ENCODE measurements around the gene PITPNM2. TPM values are rescaled to one million over a fixed set of nuclear protein-coding genes. Genes with fewer than 3 reads are reported as not detected.

PITPNM2 gene
- total RNA-seq, 1 donor from 2014 or later, result 15.5 TPM

DNA sequence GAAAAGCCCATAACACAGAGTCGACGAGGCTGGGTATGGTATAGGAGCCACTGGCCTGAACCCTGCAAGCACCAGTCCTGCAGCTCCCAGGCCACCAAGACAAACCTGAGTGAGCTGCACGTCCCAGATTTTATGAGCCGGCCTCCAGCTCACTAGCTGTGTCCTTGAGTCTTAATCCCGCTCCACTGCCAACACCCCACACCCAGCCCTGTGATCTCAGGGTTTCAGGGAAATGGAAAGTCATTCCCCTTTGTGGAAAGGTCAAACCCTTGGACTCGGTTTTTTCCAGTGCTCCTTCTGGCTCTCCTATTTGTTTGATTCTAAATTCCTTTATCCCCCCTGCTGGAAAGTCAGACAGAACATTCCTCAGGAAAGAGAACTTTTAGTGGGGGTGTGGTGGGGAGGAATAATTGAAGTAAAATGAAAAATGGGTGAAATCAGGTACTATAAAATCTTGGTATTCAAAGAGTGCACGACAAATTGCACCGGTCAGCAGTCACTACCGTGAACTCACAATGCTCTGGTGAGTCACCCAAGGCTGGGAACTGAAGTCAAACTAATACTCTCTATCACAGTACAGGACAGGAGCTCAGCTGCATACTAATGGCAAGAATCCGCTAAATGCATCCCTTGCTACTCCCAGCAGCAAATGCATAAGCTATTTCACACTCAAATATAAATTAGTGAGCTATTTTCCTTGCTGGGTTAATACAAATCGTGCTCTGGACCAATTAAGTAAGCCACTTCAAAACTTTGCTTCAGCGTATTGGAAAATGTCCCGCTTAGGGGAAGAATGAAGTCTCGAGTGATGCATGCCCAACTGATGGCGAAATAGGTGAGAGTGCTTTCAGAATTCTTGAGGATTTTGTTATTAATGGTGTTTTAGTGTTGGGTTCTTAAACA, 9.0 kb downstream of the PITPNM2 start:
- Mint-ChIP-seq H3K27me3 (ENCODE audit: low read depth) (peaks cover 2% of the 10 kb centered on the region), H3K4me1 (ENCODE audit: low read depth) (peaks cover 7% of the 10 kb centered on the region), H3K27ac (no peak overlapping the region), H3K36me3 (ENCODE audit: low read depth) (no peaks in the 10 kb centered on the region), H3K9me3 (no peaks in the 10 kb centered on the region), H3K4me3 (ENCODE audit: low read depth) (no peak overlapping the region)
- no peak for DNase-seq (ENCODE audit: low spot score)
- intact Hi-C loops (cut with micrococcal nuclease), result no loop called here

DNA sequence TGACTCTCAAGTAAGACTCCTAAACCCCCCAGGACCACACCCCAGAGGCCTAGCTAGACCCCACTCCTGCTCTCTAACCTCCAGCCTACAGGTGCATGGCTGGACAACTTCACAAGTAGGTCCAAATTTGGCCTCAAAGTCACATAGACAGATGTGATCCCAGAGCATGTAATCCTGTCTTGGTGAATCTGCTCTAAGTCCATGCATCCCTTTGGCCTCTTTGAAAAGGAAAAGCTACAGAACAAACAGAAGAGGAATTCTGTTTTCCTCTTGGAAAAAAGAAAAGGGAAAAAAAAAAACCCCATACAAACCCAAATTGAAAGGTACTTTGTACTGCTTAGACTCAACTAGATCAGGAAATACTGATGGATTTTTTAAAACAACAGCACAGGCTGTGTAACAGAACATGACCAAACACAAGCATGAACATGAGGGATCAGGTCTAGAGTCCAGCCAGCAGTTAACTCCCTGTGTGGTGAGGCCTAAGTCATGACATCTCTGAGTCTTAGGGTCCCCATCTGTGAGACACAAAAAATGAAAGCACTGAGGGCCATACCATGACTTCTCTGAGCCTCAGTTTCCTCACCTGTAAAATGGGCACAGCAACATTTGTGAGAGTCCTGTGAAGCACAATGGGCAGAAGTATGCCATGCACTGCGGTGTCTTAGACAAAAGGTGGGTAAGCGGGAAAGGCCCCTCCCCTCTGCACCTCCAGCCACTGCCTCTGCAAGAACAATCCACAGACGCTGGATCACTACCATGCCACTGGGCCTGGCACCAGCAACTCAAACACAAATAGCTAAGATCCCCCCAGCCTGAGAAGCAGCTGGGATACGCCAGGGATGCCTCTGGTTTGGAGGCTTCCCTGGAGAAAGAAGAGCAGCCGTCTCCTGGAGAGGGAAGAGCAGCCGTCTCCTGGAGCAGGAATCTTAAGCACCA, 9.9 kb downstream of the PITPNM2 start:
- H3K4me3 Mint-ChIP-seq (ENCODE audit: low read depth), result no peak overlapping the region
- intact Hi-C loops (cut with micrococcal nuclease), result loop anchor here (1.0 kb wide), 1 partner anchor 8 kb away; no protein-coding TSS in a partner anchor
- H3K27ac Mint-ChIP-seq, result no peak overlapping the region
- H3K36me3 Mint-ChIP-seq (ENCODE audit: low read depth), result no peaks in the 10 kb centered on the region
- peaks cover 2% of the 10 kb centered on the region for H3K27me3 Mint-ChIP-seq (ENCODE audit: low read depth)
- H3K4me1 Mint-ChIP-seq (ENCODE audit: low read depth), result peaks cover 7% of the 10 kb centered on the region
- no peaks in the 10 kb centered on the region for H3K9me3 Mint-ChIP-seq
- DNase-seq (ENCODE audit: low spot score), result no peak

DNA sequence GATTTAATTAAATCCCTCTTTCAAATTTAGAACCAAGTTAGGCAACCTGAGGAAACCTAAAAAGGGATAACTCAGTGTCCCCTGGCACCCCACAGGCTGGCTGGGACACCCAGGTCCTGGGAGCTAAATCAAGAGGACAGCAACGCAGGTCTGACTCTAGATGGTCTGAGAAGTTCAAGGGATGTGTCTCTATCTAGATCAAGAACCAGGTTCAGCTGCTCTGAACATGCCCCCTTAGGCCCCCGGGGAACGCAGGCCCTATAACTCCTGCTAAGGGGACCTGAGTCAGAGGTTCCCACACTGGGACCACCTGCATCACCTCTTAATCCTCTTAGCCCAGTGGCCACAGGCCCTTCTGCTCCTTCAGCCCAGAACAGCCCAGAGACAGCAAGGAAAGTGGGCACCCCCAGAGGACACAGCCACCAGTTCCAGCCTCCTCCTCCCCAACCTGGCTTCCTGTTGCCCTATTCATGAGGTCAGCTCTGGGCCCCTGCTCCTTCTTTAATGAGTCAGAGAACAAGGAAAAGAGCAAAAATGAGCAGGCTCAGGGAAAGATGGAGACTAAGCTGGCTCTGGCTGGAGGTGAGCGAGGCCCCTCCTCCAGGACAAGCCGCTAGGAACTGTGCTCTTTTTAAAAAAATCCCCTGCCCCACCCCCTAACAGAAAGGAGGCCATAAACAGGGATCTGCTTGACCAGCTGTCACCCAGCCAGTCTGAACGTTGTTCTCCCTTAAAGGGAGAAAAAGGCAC, 10.8 kb downstream of the PITPNM2 start:
- intact Hi-C loops (cut with micrococcal nuclease), result loop anchor here (1.0 kb wide), 1 partner anchor 9 kb away; no protein-coding TSS in a partner anchor
- Mint-ChIP-seq H3K27me3 (ENCODE audit: low read depth) (no peaks in the 10 kb centered on the region), H3K27ac (no peak overlapping the region), H3K4me1 (ENCODE audit: low read depth) (peaks cover 9% of the 10 kb centered on the region), H3K9me3 (no peaks in the 10 kb centered on the region), H3K4me3 (ENCODE audit: low read depth) (no peak overlapping the region), H3K36me3 (ENCODE audit: low read depth) (peaks cover 4% of the 10 kb centered on the region)
- DNase-seq (ENCODE audit: low spot score), result no peak

DNA sequence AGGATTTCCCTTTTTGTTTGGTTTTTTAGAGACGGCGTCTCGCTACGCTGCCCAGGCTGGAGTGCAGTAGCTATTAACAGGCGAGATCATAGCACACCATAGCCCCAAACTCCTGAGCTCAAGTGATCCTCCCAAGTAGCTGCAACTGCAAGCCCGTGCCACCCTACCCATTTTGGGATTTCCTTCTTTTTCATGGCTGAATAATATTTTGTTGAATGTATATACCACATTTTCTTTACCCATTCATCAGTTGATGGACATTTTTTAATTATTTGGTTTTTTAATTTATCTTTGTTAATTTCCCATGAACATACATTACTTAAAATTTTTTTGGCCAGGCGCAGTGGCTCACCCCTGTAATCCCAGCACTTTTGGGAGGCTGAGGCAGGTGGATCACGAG, 15.2 kb downstream of the PITPNM2 start:
- Mint-ChIP-seq H3K9me3 (no peaks in the 10 kb centered on the region), H3K36me3 (ENCODE audit: low read depth) (peaks cover 4% of the 10 kb centered on the region), H3K4me1 (ENCODE audit: low read depth) (peaks cover 24% of the 10 kb centered on the region), H3K27me3 (ENCODE audit: low read depth) (no peaks in the 10 kb centered on the region), H3K4me3 (ENCODE audit: low read depth) (no peak overlapping the region), H3K27ac (no peak overlapping the region)
- intact Hi-C loops (cut with micrococcal nuclease), result no loop called here
- no peak for DNase-seq (ENCODE audit: low spot score)

DNA sequence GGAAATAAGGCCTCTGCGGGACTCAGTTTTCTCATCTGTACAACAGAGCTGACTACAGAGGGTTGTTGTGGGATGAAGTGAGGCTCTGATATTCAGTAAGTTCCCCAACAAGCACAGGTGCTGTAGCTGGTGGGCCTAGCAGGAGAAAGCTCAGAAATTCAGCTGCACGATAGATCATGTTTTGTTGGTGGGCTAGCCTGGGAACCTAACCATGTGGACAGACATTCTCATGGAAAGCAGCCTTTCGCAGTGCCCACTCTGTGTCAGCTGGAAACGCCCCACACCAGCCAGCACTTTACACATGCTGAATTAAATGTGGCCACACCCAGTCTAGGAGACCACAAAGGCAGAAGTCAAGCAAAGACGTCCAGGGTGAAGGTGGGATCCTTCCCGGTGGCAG, 16.1 kb downstream of the PITPNM2 start:
- DNase-seq (ENCODE audit: low spot score), result no peak
- Mint-ChIP-seq H3K4me1 (ENCODE audit: low read depth) (peaks cover 22% of the 10 kb centered on the region), H3K36me3 (ENCODE audit: low read depth) (peaks cover 4% of the 10 kb centered on the region), H3K9me3 (no peaks in the 10 kb centered on the region), H3K27ac (no peak overlapping the region), H3K4me3 (ENCODE audit: low read depth) (no peak overlapping the region), H3K27me3 (ENCODE audit: low read depth) (no peaks in the 10 kb centered on the region)
- intact Hi-C loops (cut with micrococcal nuclease), result no loop called here

DNA sequence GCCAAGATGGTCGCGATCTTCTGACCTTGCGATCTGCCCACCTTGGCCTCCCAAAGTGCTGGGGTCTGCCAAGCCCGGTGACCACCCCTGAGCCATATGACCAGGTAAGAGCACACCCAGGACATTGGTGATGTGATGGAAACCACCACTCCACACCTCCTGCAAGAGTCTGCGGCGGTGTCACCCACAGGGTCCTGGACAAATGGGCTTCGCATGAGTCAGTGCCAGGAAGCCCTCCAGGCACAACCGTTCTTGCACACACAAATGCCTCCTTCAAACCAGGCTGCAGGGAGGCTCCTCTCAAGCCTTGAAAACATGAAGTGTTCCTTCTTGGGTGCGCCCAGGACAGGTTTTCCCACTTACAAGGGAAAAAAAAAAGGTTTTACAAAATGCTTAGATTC, 16.6 kb downstream of the PITPNM2 start:
- Mint-ChIP-seq H3K27me3 (ENCODE audit: low read depth) (no peaks in the 10 kb centered on the region), H3K4me3 (ENCODE audit: low read depth) (no peak overlapping the region), H3K4me1 (ENCODE audit: low read depth) (peaks cover 17% of the 10 kb centered on the region), H3K9me3 (no peaks in the 10 kb centered on the region), H3K27ac (no peak overlapping the region), H3K36me3 (ENCODE audit: low read depth) (peaks cover 4% of the 10 kb centered on the region)
- intact Hi-C loops (cut with micrococcal nuclease), result no loop called here
- no peak for DNase-seq (ENCODE audit: low spot score)

DNA sequence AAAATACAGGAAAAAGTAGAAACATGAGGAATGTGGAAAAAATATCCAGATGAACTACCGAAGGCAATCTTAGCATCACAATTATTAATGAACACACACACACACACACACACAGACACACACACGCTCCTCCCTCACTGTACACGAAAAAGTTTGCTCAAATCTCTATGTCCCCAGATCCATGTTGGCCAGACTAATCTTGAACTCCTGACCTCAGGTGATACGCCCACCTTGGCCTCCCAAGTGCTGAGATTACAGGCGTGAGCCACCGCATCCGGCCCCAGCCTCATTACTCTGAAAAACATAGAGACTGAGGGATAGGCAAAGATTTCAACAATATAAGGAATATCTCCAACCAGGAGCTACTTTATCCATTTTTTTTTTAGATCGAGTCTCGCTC, 17.2 kb downstream of the PITPNM2 start:
- intact Hi-C loops (cut with micrococcal nuclease), result no loop called here
- peaks cover 4% of the 10 kb centered on the region for H3K36me3 Mint-ChIP-seq (ENCODE audit: low read depth)
- DNase-seq (ENCODE audit: low spot score), result no peak
- H3K4me3 Mint-ChIP-seq (ENCODE audit: low read depth), result no peak overlapping the region
- no peak overlapping the region for H3K27ac Mint-ChIP-seq
- H3K27me3 Mint-ChIP-seq (ENCODE audit: low read depth), result no peaks in the 10 kb centered on the region
- H3K4me1 Mint-ChIP-seq (ENCODE audit: low read depth), result peaks cover 17% of the 10 kb centered on the region
- H3K9me3 Mint-ChIP-seq, result no peaks in the 10 kb centered on the region

DNA sequence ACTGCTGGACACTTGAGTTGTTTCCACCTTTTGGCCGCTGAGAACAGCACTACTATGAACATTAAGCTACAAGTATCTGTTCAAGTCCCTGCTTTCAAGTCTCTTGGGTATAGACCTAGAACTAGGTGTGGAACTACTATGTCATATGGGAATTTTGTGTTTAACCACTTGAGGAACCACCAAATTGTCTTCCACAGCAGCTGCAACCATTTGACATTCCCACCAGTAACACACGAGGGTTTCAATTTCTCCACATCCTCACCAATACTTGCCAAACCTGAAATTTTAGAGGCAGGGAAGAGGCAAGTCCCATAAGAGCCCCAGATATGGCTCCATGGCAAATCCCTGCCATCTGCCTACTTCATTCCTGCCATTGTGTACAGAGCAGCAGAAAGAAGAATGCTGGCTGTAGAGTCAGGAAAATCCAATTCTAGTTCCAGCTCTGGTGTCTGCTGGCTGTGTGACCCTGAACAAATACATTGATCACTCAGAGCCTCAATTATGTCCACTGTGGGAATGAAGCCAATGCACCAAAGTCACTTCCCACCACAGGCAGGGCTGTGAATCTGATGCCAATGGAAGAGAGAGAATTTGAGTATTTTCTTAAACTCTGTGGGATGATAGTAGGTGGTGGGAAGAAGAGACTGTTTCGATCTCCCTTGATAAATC, 17.8 kb downstream of the PITPNM2 start:
- Mint-ChIP-seq H3K4me1 (ENCODE audit: low read depth) (peaks cover 17% of the 10 kb centered on the region), H3K27ac (no peak overlapping the region), H3K4me3 (ENCODE audit: low read depth) (no peak overlapping the region), H3K9me3 (no peaks in the 10 kb centered on the region), H3K36me3 (ENCODE audit: low read depth) (peaks cover 4% of the 10 kb centered on the region), H3K27me3 (ENCODE audit: low read depth) (no peaks in the 10 kb centered on the region)
- intact Hi-C loops (cut with micrococcal nuclease), result no loop called here
- no peak for DNase-seq (ENCODE audit: low spot score)

DNA sequence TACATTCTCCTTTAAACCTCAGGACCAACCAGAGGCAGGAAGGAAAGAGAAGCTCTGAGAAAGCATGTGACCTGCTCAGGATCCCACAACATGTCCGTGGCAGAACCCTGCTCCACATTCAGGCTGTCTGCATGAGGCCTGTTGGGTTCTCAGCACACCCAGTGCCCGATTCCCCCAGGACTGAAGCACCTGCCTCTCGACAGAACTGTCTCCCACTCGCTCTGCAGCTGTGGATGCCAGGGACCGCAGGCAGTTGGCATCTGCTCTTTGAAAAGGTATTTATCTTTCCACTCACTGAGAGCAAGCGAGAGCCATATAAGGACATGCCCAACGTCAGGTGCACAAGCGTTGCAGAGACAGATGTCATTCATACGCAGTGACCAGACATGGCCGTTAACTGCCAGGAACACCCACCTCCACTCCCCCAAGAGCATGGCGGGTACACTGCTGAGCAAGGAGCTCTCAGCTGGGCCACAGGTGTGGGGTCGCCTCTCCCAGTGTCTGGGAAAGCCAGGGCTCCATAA, 18.9 kb downstream of the PITPNM2 start:
- no peaks in the 10 kb centered on the region for H3K27me3 Mint-ChIP-seq (ENCODE audit: low read depth)
- intact Hi-C loops (cut with micrococcal nuclease), result no loop called here

DNA sequence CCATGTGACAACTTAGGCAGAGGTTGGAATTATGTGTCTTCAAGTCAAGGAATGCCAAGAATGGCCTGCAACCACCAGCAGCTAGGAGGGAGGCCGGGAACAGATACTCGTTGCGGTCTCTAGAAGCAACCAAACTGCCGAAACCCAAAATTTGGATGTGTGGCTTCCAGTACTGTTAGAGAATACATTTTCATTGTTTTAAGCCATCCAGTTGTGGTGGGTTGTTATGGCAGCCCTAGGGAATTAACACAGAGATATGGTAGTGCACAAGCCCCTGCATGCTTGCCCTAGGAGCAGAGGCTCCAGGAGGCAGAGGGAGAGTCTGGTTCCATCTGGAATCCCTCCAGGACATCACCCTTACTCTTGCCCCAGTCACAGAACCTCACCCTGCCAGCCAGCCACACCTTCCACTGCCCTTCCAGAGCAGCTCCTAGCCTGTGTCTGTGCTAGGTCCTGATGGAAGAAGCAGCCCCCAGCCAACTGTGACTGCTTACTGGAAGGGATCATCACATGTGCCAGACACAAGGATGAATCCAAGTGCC, 19.5 kb downstream of the PITPNM2 start:
- intact Hi-C loops (cut with micrococcal nuclease), result no loop called here

More for the DNA sequence above, 18.9 kb downstream of the PITPNM2 start:
- Mint-ChIP-seq H3K27ac (peak overlapping the region; percentile 57), H3K4me1 (ENCODE audit: low read depth) (peaks cover 17% of the 10 kb centered on the region), H3K36me3 (ENCODE audit: low read depth) (peaks cover 4% of the 10 kb centered on the region), H3K4me3 (ENCODE audit: low read depth) (no peak overlapping the region), H3K9me3 (no peaks in the 10 kb centered on the region)
- DNase-seq (ENCODE audit: low spot score), result peak; percentile 21

DNA sequence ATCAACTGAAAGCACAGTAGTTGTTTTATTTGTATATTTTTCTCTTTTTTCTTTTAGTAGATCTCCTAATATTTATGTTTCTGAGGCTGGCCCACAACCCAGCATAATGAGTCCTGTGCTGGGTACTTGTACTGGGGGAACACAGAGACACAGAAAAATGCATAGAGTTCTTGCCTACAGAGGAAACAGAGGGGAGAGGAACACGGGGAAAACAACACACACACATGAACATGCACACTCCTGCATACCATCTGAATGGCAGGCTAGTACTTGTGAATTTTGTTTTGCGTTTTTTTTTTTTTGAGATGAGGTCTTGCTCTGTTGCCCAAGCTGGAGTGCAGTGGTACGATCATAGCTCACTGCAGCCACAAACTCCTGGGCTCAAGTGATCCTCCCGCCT, 21.3 kb downstream of the PITPNM2 start:
- H3K27ac Mint-ChIP-seq, result no peak overlapping the region
- no peak overlapping the region for H3K4me3 Mint-ChIP-seq (ENCODE audit: low read depth)
- DNase-seq (ENCODE audit: low spot score), result no peak
- H3K9me3 Mint-ChIP-seq, result no peaks in the 10 kb centered on the region
- no peaks in the 10 kb centered on the region for H3K36me3 Mint-ChIP-seq (ENCODE audit: low read depth)
- intact Hi-C loops (cut with micrococcal nuclease), result no loop called here
- peaks cover 15% of the 10 kb centered on the region for H3K4me1 Mint-ChIP-seq (ENCODE audit: low read depth)
- H3K27me3 Mint-ChIP-seq (ENCODE audit: low read depth), result no peaks in the 10 kb centered on the region

More for the DNA sequence above, 19.5 kb downstream of the PITPNM2 start:
- no peak for DNase-seq (ENCODE audit: low spot score)
- H3K36me3 Mint-ChIP-seq (ENCODE audit: low read depth), result peaks cover 4% of the 10 kb centered on the region
- H3K27me3 Mint-ChIP-seq (ENCODE audit: low read depth), result no peaks in the 10 kb centered on the region
- H3K27ac Mint-ChIP-seq, result peak overlapping the region; percentile 57
- H3K4me3 Mint-ChIP-seq (ENCODE audit: low read depth), result no peak overlapping the region
- peaks cover 17% of the 10 kb centered on the region for H3K4me1 Mint-ChIP-seq (ENCODE audit: low read depth)
- no peaks in the 10 kb centered on the region for H3K9me3 Mint-ChIP-seq

DNA sequence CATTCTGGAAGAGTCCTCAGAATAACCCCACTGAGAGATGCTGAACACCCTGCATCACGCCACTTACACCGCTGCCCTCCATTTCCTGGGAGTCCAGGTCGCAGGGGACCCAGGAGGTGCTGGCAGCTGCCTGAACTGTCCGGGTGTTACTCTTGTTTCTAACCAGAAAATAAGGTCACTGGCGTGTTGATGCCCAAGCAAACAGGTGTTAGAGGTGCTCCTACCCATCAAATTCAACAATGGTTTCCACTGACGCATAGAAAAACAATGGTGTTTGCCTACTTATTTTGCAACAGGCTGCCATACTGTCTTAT, 23.8 kb downstream of the PITPNM2 start:
- DNase-seq (ENCODE audit: low spot score), result no peak
- Mint-ChIP-seq H3K4me3 (ENCODE audit: low read depth) (no peak overlapping the region), H3K27me3 (ENCODE audit: low read depth) (no peaks in the 10 kb centered on the region), H3K36me3 (ENCODE audit: low read depth) (no peaks in the 10 kb centered on the region), H3K9me3 (no peaks in the 10 kb centered on the region), H3K27ac (no peak overlapping the region), H3K4me1 (ENCODE audit: low read depth) (peaks cover 19% of the 10 kb centered on the region)
- intact Hi-C loops (cut with micrococcal nuclease), result no loop called here

Data from activated T-helper 2 cell treated with anti-CD3 and anti-CD28 coated beads, Interferon-gamma antibody, Interleukin-2, Interleukin-4, amounts not matched to agents 10 μg/mL and 5 μg/mL and 100 μg/mL, durations not matched to agents 14 hours and 24 hours and 36 hours (primary cell).